NT2/D1 (cell line): ENCODE measurements around the gene WDFY4.

Experiments used
- SUZ12 ChIP-seq: IDR thresholded peaks from 2 replicates; pipeline ENCODE4 v1.6.1; 2011; ENCODE audit not compliant: insufficient read length, insufficient read depth; ENCODE audit errors: extremely low read depth
- YY1 ChIP-seq: IDR thresholded peaks from 2 replicates; pipeline ENCODE4 v1.6.1; 2011; ENCODE audit not compliant: insufficient read length, insufficient read depth
- ZNF274 ChIP-seq: IDR thresholded peaks from 2 replicates; pipeline ENCODE4 v1.6.1; 2011; ENCODE audit warnings: mild to moderate bottlenecking, low read depth, low read length

DNA sequence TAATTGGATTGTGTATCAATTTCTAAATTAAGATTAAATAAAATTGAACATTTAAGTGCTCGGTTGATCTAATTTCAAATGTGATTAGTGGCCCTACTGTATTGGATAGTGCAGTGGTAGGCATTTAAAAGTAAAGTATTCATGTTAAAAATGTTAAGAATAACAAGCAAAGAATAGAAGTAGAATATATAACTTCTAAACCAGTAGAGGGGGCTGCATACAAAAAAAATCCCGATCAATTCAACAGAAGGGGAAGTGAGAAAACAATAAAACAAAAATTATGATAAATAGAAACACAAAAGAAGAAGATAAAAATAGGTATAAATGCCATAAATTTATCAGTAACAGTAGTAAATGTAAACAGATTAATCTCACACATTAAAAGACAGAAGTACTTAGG, 24.9 kb upstream of the WDFY4 start:
- TF ChIP-seq ZNF274 (no peak), SUZ12 (no peak), YY1 (no peak)
